ENCODE data around the gene IGF2BP3.
"Not testable (repeated sequence)": the region's sequence is repeated elsewhere in the genome, so short reads cannot be mapped to it uniquely, and the experiment has no call there.

Gene IGF2BP3

GRCh38 chr7:23470330-23471105 lies at the start of gene IGF2BP3:
Gene IGF2BP3 (minus strand): TSS chr7:23470491. CDS start chr7:23470110, 381 bp downstream.
- peak; percentile 97 for DNase-seq

GRCh38 chr7:23514755-23515154 lies 44.5 kb upstream of the IGF2BP3 start:
- DNase-seq = no peak

GRCh38 chr7:23513746-23514145 lies 43.5 kb upstream of the IGF2BP3 start:
- DNase-seq = not testable (repeated sequence)

GRCh38 chr7:23494009-23494408 lies 23.7 kb upstream of the IGF2BP3 start:
- no peak for DNase-seq

- no peak for DNase-seq
Measured at GRCh38 chr7:23491502-23491901, 21.2 kb upstream of the IGF2BP3 start.

GRCh38 chr7:23490357-23491135 lies 20.3 kb upstream of the IGF2BP3 start:
- no peak for DNase-seq

GRCh38 chr7:23488714-23489113 lies 18.4 kb upstream of the IGF2BP3 start:
- DNase-seq = not testable (repeated sequence)

- no peak for DNase-seq
Measured at GRCh38 chr7:23487670-23488069, 17.4 kb upstream of the IGF2BP3 start.

GRCh38 chr7:23486002-23486773 lies 15.9 kb upstream of the IGF2BP3 start:
- DNase-seq = no peak

- no peak for DNase-seq
Measured at GRCh38 chr7:23482686-23483085, 12.4 kb upstream of the IGF2BP3 start.

- DNase-seq = no peak
Measured at GRCh38 chr7:23477962-23478866, 7.9 kb upstream of the IGF2BP3 start.

GRCh38 chr7:23477157-23477499 lies 6.8 kb upstream of the IGF2BP3 start:
- no peak for DNase-seq

- DNase-seq = no peak
Measured at GRCh38 chr7:23476286-23477156, 6.2 kb upstream of the IGF2BP3 start.

- no peak for DNase-seq
Measured at GRCh38 chr7:23475576-23475839, 5.2 kb upstream of the IGF2BP3 start.

- DNase-seq = no peak
Measured at GRCh38 chr7:23474829-23475575, 4.7 kb upstream of the IGF2BP3 start.

- DNase-seq = peak; percentile 92
Measured at GRCh38 chr7:23474094-23474828, 4.0 kb upstream of the IGF2BP3 start.

- DNase-seq = no peak
Measured at GRCh38 chr7:23473844-23474093, 3.5 kb upstream of the IGF2BP3 start.

GRCh38 chr7:23472956-23473843 lies 2.9 kb upstream of the IGF2BP3 start:
- DNase-seq = peak; percentile 45

- no peak for DNase-seq
Measured at GRCh38 chr7:23472556-23472955, 2.3 kb upstream of the IGF2BP3 start.
